HUES48 (cell line): ENCODE measurements around the gene MCTP1.

ENCODE experiments used
- H3K27ac ChIP-seq: one replicate; pipeline ENCODE4 v1.7.0; 2013; ENCODE audit warnings: low read depth, low read length, inconsistent platforms
- H3K27me3 ChIP-seq: 2 replicates; pipeline ENCODE4 v1.6.1; 2013; ENCODE audit warnings: mild to moderate bottlenecking, low read length; ENCODE audit not compliant: control insufficient read depth, insufficient read depth
- H3K36me3 ChIP-seq: 2 replicates; pipeline ENCODE4 v1.6.1; 2013; ENCODE audit warnings: low read length; ENCODE audit not compliant: control insufficient read depth, insufficient read depth
- H3K4me1 ChIP-seq: 2 replicates; pipeline ENCODE4 v1.6.1; 2013; ENCODE audit warnings: mild to moderate bottlenecking, low read length; ENCODE audit not compliant: control insufficient read depth, insufficient read depth
- H3K4me3 ChIP-seq: 2 replicates; pipeline ENCODE4 v1.5.1; 2013; ENCODE audit warnings: mild to moderate bottlenecking, low read depth, low read length
- H3K9ac ChIP-seq: 2 replicates; pipeline ENCODE4 v1.6.1; 2013; ENCODE audit warnings: mild to moderate bottlenecking, low read depth, low read length, moderate library complexity
- H3K9me3 ChIP-seq: 2 replicates; pipeline ENCODE4 v1.6.1; 2013; ENCODE audit warnings: low read length; ENCODE audit not compliant: control insufficient read depth, insufficient read depth

Gene MCTP1

DNA sequence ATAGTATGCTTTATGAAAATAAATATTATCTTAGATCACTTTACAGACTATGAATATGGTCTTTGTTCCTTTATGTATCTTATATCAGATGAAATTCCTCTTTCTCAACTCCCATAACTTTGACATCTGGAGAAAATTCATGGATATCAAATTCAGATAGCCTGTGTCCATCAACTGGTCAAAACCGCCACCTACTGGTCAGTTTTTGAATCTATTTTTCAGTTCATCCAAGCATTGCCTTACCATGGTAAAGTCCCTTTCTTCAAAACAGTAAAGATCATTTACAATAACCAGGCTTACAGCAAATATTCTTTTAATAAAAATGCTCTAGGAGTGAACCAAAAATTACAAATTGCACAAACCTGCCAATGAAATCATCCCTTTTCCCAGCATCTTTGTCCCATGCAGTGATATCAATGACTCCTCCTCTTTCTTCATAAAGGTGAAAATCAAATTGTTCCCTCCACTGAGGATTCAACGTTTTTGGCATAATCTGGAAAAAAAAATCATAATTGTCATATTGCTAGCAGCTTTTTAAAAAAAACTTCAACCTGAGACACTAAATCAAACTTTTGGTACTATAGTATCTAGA, 375.9 kb downstream of the MCTP1 start:
- no peak overlapping the region for H3K4me3 ChIP-seq
- H3K27ac ChIP-seq, result no peak overlapping the region
- H3K9me3 ChIP-seq, result no peaks in the 10 kb centered on the region
- no peak overlapping the region for H3K9ac ChIP-seq
- H3K4me1 ChIP-seq, result no peaks in the 10 kb centered on the region
- H3K36me3 ChIP-seq, result no peaks in the 10 kb centered on the region
- no peaks in the 10 kb centered on the region for H3K27me3 ChIP-seq

GRCh38 chr5:94906750-94907149, 378.1 kb downstream of the MCTP1 start:
- H3K9me3 ChIP-seq, result no peaks in the 10 kb centered on the region
- H3K4me1 ChIP-seq, result no peaks in the 10 kb centered on the region
- no peak overlapping the region for H3K9ac ChIP-seq
- no peak overlapping the region for H3K27ac ChIP-seq
- no peaks in the 10 kb centered on the region for H3K36me3 ChIP-seq
- H3K4me3 ChIP-seq, result no peak overlapping the region
- H3K27me3 ChIP-seq, result no peaks in the 10 kb centered on the region

GRCh38 chr5:94903726-94904125, 381.2 kb downstream of the MCTP1 start:
- Histone ChIP-seq H3K36me3 (no peaks in the 10 kb centered on the region), H3K27me3 (no peaks in the 10 kb centered on the region), H3K27ac (no peak overlapping the region)

GRCh38 chr5:94901191-94901979, 383.5 kb downstream of the MCTP1 start:
- Histone ChIP-seq H3K4me1 (no peaks in the 10 kb centered on the region), H3K9me3 (no peaks in the 10 kb centered on the region), H3K9ac (no peak overlapping the region), H3K27me3 (no peaks in the 10 kb centered on the region), H3K27ac (no peak overlapping the region), H3K36me3 (no peaks in the 10 kb centered on the region), H3K4me3 (no peak overlapping the region)

More at GRCh38 chr5:94903726-94904125, 381.2 kb downstream of the MCTP1 start:
- Histone ChIP-seq H3K4me1 (no peaks in the 10 kb centered on the region), H3K9ac (no peak overlapping the region), H3K4me3 (no peak overlapping the region), H3K9me3 (no peaks in the 10 kb centered on the region)

GRCh38 chr5:94900006-94900505, 384.8 kb downstream of the MCTP1 start:
- no peaks in the 10 kb centered on the region for H3K4me1 ChIP-seq
- no peaks in the 10 kb centered on the region for H3K36me3 ChIP-seq
- no peak overlapping the region for H3K27ac ChIP-seq
- no peak overlapping the region for H3K9ac ChIP-seq
- H3K4me3 ChIP-seq, result no peak overlapping the region
- no peaks in the 10 kb centered on the region for H3K9me3 ChIP-seq
- H3K27me3 ChIP-seq, result no peaks in the 10 kb centered on the region

DNA sequence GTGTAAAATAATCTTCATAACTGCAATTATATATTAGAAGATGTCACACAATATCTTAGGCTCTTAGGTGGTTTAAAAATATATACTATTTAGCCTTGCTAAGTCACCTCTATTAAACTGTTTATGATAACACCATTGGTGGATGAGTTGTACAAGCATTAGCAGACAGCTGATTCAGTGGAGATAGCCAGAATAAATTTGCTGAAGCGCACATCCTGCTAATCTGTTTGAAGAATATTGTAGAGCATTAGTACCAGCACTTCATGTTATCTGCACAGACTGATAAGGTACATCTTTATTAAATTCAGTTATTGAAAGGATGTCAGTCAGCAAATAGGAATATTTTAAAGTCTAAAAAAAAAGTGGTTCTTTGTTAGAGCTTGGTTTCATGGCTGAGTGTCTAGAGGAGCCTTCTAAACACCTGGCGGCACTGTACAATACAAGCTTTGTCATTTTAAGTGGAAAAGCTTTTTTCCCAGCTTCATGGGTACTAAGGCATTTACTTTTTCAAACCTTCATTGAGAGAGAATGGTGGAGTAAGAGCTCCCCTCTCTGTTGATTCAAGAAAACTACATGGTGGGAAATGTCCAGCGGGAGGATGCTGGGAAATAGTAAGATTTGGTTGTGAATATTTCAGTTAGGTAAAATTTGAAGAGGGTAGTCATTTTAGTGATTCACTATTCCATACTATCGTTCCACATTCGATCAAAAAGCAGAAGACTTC, 391.3 kb downstream of the MCTP1 start:
- no peak overlapping the region for H3K9ac ChIP-seq
- H3K4me1 ChIP-seq, result peaks cover 3% of the 10 kb centered on the region; the same call in 1 of the 2 replicates
- H3K36me3 ChIP-seq, result no peaks in the 10 kb centered on the region
- no peaks in the 10 kb centered on the region for H3K9me3 ChIP-seq
- H3K27me3 ChIP-seq, result no peaks in the 10 kb centered on the region
- no peak overlapping the region for H3K27ac ChIP-seq
- no peak overlapping the region for H3K4me3 ChIP-seq

GRCh38 chr5:94891972-94892371, 392.9 kb downstream of the MCTP1 start:
- Histone ChIP-seq H3K27me3 (no peaks in the 10 kb centered on the region), H3K36me3 (no peaks in the 10 kb centered on the region), H3K4me1 (peaks cover 3% of the 10 kb centered on the region; the same call in 1 of the 2 replicates), H3K9me3 (no peaks in the 10 kb centered on the region), H3K27ac (no peak overlapping the region), H3K4me3 (no peak overlapping the region), H3K9ac (no peak overlapping the region)

GRCh38 chr5:94891565-94891964, 393.3 kb downstream of the MCTP1 start:
- Histone ChIP-seq H3K4me1 (peaks cover 3% of the 10 kb centered on the region; the same call in 1 of the 2 replicates), H3K36me3 (no peaks in the 10 kb centered on the region), H3K4me3 (no peak overlapping the region), H3K27ac (no peak overlapping the region), H3K27me3 (no peaks in the 10 kb centered on the region), H3K9me3 (no peaks in the 10 kb centered on the region), H3K9ac (no peak overlapping the region)

DNA sequence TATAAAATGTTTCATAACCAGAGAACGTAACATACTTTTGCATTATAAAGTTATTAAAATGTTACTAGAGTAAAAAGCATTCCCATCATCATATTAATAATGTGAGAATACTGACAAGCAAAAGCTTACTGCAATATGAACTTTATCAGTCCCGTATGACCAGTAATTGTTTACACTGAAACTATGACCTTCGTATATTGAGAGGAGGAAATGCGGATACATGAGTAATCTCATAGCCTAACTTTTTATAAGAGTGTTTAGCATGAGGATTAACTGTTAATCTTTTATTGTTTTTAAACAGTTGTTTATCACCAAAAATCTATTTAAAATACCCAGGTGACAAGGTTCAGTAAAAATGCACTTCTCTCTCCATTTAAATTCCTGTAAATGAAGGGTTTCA, 394.0 kb downstream of the MCTP1 start:
- H3K27ac ChIP-seq, result no peak overlapping the region
- no peaks in the 10 kb centered on the region for H3K27me3 ChIP-seq
- no peaks in the 10 kb centered on the region for H3K36me3 ChIP-seq
- H3K9ac ChIP-seq, result no peak overlapping the region
- peaks cover 5% of the 10 kb centered on the region; the same call in 1 of the 2 replicates for H3K4me1 ChIP-seq
- no peaks in the 10 kb centered on the region for H3K9me3 ChIP-seq
- no peak overlapping the region for H3K4me3 ChIP-seq

DNA sequence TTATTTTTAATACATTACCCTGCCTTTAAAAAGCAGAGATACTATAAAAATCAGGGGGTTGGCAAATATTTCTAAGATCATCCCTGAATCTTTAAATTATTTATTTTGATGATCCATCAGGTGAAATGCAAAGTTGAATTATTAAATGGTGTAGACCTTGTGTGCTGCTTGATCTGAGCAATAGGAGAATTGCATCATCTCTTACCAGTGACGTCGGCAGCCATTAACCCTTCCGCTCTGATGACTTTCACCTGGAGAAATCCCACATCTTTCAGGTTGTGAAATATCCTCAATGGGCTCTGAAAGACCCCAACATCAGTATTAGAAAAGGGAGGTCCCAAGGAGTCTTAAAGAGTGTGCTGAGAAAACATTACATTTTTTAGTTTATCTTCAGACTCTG, 396.2 kb downstream of the MCTP1 start:
- no peak overlapping the region for H3K4me3 ChIP-seq

GRCh38 chr5:94885931-94886330, 399.0 kb downstream of the MCTP1 start:
- no peaks in the 10 kb centered on the region for H3K27me3 ChIP-seq
- H3K9me3 ChIP-seq, result no peaks in the 10 kb centered on the region

More for the DNA sequence above, 396.2 kb downstream of the MCTP1 start:
- Histone ChIP-seq H3K36me3 (no peaks in the 10 kb centered on the region), H3K9me3 (no peaks in the 10 kb centered on the region), H3K27me3 (no peaks in the 10 kb centered on the region), H3K27ac (no peak overlapping the region), H3K9ac (no peak overlapping the region), H3K4me1 (peaks cover 18% of the 10 kb centered on the region)

More at GRCh38 chr5:94885931-94886330, 399.0 kb downstream of the MCTP1 start:
- H3K9ac ChIP-seq, result no peak overlapping the region
- no peaks in the 10 kb centered on the region for H3K36me3 ChIP-seq
- no peak overlapping the region for H3K4me3 ChIP-seq
- peaks cover 15% of the 10 kb centered on the region for H3K4me1 ChIP-seq
- no peak overlapping the region for H3K27ac ChIP-seq
